ENCODE measurements around the gene NAA38.
A peak's percentile ranks its signal among the peaks of the same experiment; 100 is the strongest.

DNA sequence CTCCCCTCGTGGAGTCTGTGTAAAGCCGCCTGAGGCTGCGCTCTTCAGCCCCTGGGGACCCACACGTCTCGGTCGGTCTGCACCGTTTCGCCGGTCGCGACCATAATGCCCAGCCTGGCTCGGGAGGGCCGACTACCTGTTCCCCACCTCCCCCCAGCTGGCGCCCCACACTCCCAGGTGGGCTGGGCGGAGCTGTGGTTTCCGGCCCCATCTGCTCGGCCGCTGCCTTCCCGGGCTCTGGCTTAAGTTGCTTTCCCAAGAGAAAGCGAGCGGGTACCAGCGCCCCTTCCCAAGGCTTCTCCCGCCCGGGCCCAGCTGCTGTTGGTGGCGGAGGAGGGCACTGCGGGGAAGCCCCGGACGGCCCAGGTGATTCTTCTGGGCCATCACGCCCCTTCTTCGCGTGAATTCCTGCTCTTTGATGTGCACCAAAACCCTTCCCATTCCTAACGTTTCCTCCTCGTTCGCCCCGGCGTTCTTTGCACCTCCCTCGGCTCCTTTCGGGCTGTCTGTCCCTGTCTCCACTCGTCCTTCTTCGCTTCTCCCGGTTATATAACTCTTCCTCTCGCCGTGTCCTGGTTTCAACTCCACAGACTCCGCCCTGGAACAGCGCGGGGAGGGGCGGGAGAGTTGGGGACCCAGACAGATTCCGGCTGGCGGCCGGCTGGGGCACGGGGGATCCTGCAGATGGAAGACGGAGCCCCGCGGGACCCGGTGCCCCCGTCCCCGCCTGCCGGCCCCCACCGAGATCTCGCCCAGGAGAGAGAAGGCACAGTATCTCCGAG is 21.4 kb downstream of the NAA38 start:
- TF ChIP-seq ZNF202 (tag by site-specific recombination; IDR thresholded peaks at IDR 0.05; ENCODE audit: borderline replicate concordance) (no peak), ZNF830 (tag by site-specific recombination; IDR thresholded peaks at IDR 0.05; ENCODE audit: low read depth) (no peak), ZNF354C (tag by site-specific recombination; IDR thresholded peaks at IDR 0.05; ENCODE audit: borderline replicate concordance, low read depth) (no peak), ZNF302 (tag by site-specific recombination; IDR thresholded peaks at IDR 0.05; ENCODE audit: low read depth) (no peak), ZFHX2 (tag by site-specific recombination; conservative IDR thresholded peaks at IDR 0.05) (no peak), ZNF324 (tag by site-specific recombination; IDR thresholded peaks at IDR 0.05) (peak; percentile 75; the same call in 1 of the 2 replicates), YY2 (tag by site-specific recombination; IDR thresholded peaks at IDR 0.05) (peak; percentile 34; the same call in 1 of the 2 replicates), ZNF549 (tag by site-specific recombination; IDR thresholded peaks at IDR 0.05) (no peak), TCF7L2 (IDR thresholded peaks at IDR 0.05; ENCODE audit: borderline replicate concordance, low read depth, low read length) (0 out of 2 replicates have a peak, but pooled peaks have one; percentile 2)
- TF ChIP-seq, protein P1, sequence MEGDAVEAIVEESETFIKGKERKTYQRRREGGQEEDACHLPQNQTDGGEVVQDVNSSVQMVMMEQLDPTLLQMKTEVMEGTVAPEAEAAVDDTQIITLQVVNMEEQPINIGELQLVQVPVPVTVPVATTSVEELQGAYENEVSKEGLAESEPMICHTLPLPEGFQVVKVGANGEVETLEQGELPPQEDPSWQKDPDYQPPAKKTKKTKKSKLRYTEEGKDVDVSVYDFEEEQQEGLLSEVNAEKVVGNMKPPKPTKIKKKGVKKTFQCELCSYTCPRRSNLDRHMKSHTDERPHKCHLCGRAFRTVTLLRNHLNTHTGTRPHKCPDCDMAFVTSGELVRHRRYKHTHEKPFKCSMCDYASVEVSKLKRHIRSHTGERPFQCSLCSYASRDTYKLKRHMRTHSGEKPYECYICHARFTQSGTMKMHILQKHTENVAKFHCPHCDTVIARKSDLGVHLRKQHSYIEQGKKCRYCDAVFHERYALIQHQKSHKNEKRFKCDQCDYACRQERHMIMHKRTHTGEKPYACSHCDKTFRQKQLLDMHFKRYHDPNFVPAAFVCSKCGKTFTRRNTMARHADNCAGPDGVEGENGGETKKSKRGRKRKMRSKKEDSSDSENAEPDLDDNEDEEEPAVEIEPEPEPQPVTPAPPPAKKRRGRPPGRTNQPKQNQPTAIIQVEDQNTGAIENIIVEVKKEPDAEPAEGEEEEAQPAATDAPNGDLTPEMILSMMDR (tag by site-specific recombination; IDR thresholded peaks at IDR 0.05): peak; percentile 61
- TF ChIP-seq, protein P2, sequence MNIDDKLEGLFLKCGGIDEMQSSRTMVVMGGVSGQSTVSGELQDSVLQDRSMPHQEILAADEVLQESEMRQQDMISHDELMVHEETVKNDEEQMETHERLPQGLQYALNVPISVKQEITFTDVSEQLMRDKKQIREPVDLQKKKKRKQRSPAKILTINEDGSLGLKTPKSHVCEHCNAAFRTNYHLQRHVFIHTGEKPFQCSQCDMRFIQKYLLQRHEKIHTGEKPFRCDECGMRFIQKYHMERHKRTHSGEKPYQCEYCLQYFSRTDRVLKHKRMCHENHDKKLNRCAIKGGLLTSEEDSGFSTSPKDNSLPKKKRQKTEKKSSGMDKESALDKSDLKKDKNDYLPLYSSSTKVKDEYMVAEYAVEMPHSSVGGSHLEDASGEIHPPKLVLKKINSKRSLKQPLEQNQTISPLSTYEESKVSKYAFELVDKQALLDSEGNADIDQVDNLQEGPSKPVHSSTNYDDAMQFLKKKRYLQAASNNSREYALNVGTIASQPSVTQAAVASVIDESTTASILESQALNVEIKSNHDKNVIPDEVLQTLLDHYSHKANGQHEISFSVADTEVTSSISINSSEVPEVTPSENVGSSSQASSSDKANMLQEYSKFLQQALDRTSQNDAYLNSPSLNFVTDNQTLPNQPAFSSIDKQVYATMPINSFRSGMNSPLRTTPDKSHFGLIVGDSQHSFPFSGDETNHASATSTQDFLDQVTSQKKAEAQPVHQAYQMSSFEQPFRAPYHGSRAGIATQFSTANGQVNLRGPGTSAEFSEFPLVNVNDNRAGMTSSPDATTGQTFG (tag by site-specific recombination; IDR thresholded peaks at IDR 0.05; ENCODE audit: borderline replicate concordance): no peak
- TF ChIP-seq, protein P3, sequence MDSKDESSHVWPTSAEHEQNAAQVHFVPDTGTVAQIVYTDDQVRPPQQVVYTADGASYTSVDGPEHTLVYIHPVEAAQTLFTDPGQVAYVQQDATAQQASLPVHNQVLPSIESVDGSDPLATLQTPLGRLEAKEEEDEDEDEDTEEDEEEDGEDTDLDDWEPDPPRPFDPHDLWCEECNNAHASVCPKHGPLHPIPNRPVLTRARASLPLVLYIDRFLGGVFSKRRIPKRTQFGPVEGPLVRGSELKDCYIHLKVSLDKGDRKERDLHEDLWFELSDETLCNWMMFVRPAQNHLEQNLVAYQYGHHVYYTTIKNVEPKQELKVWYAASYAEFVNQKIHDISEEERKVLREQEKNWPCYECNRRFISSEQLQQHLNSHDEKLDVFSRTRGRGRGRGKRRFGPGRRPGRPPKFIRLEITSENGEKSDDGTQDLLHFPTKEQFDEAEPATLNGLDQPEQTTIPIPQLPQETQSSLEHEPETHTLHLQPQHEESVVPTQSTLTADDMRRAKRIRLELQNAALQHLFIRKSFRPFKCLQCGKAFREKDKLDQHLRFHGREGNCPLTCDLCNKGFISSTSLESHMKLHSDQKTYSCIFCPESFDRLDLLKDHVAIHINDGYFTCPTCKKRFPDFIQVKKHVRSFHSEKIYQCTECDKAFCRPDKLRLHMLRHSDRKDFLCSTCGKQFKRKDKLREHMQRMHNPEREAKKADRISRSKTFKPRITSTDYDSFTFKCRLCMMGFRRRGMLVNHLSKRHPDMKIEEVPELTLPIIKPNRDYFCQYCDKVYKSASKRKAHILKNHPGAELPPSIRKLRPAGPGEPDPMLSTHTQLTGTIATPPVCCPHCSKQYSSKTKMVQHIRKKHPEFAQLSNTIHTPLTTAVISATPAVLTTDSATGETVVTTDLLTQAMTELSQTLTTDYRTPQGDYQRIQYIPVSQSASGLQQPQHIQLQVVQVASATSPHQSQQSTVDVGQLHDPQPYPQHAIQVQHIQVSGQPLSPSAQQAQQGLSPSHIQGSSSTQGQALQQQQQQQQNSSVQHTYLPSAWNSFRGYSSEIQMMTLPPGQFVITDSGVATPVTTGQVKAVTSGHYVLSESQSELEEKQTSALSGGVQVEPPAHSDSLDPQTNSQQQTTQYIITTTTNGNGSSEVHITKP (tag by site-specific recombination; IDR thresholded peaks at IDR 0.05): peak; percentile 94
- TF ChIP-seq, protein P4, sequence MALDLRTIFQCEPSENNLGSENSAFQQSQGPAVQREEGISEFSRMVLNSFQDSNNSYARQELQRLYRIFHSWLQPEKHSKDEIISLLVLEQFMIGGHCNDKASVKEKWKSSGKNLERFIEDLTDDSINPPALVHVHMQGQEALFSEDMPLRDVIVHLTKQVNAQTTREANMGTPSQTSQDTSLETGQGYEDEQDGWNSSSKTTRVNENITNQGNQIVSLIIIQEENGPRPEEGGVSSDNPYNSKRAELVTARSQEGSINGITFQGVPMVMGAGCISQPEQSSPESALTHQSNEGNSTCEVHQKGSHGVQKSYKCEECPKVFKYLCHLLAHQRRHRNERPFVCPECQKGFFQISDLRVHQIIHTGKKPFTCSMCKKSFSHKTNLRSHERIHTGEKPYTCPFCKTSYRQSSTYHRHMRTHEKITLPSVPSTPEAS (tag by site-specific recombination; IDR thresholded peaks at IDR 0.05): no peak
- TF ChIP-seq, protein P5, sequence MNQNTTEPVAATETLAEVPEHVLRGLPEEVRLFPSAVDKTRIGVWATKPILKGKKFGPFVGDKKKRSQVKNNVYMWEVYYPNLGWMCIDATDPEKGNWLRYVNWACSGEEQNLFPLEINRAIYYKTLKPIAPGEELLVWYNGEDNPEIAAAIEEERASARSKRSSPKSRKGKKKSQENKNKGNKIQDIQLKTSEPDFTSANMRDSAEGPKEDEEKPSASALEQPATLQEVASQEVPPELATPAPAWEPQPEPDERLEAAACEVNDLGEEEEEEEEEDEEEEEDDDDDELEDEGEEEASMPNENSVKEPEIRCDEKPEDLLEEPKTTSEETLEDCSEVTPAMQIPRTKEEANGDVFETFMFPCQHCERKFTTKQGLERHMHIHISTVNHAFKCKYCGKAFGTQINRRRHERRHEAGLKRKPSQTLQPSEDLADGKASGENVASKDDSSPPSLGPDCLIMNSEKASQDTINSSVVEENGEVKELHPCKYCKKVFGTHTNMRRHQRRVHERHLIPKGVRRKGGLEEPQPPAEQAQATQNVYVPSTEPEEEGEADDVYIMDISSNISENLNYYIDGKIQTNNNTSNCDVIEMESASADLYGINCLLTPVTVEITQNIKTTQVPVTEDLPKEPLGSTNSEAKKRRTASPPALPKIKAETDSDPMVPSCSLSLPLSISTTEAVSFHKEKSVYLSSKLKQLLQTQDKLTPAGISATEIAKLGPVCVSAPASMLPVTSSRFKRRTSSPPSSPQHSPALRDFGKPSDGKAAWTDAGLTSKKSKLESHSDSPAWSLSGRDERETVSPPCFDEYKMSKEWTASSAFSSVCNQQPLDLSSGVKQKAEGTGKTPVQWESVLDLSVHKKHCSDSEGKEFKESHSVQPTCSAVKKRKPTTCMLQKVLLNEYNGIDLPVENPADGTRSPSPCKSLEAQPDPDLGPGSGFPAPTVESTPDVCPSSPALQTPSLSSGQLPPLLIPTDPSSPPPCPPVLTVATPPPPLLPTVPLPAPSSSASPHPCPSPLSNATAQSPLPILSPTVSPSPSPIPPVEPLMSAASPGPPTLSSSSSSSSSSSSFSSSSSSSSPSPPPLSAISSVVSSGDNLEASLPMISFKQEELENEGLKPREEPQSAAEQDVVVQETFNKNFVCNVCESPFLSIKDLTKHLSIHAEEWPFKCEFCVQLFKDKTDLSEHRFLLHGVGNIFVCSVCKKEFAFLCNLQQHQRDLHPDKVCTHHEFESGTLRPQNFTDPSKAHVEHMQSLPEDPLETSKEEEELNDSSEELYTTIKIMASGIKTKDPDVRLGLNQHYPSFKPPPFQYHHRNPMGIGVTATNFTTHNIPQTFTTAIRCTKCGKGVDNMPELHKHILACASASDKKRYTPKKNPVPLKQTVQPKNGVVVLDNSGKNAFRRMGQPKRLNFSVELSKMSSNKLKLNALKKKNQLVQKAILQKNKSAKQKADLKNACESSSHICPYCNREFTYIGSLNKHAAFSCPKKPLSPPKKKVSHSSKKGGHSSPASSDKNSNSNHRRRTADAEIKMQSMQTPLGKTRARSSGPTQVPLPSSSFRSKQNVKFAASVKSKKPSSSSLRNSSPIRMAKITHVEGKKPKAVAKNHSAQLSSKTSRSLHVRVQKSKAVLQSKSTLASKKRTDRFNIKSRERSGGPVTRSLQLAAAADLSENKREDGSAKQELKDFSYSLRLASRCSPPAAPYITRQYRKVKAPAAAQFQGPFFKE (tag by site-specific recombination; IDR thresholded peaks at IDR 0.05; ENCODE audit: borderline replicate concordance): no peak

All from HEK293 (cell line).